Measurements from ENCODE around the gene EML3.
"Not testable (repeated sequence)": the region's sequence is repeated elsewhere in the genome, so short reads cannot be mapped to it uniquely, and the experiment has no call there.

EML3 gene

GRCh38 chr11:62621567-62622470 lies 9.2 kb upstream of the EML3 start, which contains the start of gene B3GAT3:
TSS of gene B3GAT3 (minus strand) at chr11:62621986. CDS start at chr11:62621947, 39 bp downstream.
- in situ Hi-C loops (cut with MboI; ENCODE audit: low sequenced_read_pairs) = no loop called here

DNA sequence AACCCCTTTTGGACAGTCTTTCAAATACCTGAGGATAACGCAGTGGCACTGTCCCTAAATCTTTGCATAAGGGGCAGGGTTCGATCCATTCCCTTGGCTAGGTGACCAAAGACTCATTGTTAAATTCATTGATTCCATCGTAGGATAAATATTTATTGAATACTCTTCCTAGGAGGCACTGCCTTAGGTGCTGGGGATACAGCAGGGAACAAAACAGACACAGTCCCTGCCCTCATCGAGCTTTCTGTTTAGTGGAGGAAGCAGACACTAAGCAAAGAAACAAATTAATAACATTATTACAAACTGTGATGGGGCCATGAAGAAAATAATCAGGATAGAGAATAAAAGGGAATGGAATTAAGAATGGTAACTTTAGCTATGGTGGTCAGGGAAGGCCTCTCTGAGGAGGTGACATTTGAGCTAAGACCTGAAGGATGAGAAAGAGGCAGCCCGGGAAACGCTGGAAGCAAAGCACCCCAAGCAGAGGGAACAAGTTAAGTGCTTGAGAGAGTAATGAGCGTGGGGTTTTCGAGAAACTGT lies 8.5 kb upstream of the EML3 start:
- in situ Hi-C loops (cut with MboI; ENCODE audit: low sequenced_read_pairs) = no loop called here

- in situ Hi-C loops (cut with MboI; ENCODE audit: low sequenced_read_pairs) = not testable (repeated sequence)
Observed at GRCh38 chr11:62616957-62617356, 4.4 kb upstream of the EML3 start.

DNA sequence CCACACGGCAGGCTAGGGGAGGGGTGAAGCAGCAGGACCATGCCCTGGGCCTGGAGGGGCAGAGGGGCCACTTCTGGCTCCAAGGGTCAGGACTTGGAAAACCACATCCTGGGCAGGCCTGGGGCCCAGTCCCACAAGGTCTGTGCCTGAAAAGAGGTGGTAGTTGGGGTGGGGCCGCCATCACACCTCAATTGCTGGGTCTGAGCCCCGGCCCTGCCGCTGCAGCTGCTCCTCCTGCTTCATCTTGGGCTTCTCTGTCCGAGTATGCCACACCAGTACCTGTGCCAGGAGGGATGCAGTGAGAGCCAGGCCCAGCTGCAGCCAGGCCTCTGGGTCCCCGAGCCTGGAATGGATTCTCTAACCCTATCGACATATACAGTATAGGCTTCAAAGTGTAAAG lies 2.9 kb upstream of the EML3 start:
- in situ Hi-C loops (cut with MboI; ENCODE audit: low sequenced_read_pairs) = no loop called here

GRCh38 chr11:62614275-62614674 lies 1.7 kb upstream of the EML3 start:
- in situ Hi-C loops (cut with MboI; ENCODE audit: low sequenced_read_pairs) = no loop called here

- in situ Hi-C loops (cut with MboI; ENCODE audit: low sequenced_read_pairs) = no loop called here
Observed at GRCh38 chr11:62613291-62613778, 760 bp upstream of the EML3 start.

DNA sequence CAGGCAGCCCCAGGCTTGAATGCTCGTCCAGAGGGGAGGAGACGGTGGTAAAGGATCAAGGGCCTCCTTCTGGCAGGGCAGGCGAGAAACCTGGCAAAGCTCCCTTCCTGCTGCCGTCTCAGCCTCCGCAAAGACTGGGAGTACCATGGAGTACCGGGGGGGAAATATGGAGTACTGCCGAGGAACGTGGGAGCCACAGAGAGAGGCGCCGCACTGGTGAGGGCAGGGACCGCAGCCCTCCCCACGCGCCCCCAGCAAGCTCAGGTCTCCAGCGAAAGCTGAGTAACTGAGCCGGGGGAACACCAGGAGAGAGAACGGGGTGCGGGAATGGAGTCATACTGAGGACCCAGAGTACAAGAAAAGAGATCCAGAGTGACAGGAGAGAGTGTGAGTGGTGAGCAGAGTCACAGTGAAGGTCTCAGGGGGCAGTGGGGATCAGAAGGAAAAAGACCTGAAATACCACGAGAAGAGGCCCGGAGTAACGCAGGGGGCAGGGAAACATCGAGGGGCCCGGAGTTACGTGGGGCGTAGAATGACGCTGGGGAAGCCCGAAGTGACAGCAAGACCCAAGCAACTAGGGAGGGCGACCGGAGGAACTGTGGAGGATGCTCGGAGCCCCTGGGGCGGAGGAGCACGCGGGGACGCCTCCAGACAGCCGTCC lies 740 bp downstream of the EML3 start:
- in situ Hi-C loops (cut with MboI; ENCODE audit: low sequenced_read_pairs) = no loop called here

DNA sequence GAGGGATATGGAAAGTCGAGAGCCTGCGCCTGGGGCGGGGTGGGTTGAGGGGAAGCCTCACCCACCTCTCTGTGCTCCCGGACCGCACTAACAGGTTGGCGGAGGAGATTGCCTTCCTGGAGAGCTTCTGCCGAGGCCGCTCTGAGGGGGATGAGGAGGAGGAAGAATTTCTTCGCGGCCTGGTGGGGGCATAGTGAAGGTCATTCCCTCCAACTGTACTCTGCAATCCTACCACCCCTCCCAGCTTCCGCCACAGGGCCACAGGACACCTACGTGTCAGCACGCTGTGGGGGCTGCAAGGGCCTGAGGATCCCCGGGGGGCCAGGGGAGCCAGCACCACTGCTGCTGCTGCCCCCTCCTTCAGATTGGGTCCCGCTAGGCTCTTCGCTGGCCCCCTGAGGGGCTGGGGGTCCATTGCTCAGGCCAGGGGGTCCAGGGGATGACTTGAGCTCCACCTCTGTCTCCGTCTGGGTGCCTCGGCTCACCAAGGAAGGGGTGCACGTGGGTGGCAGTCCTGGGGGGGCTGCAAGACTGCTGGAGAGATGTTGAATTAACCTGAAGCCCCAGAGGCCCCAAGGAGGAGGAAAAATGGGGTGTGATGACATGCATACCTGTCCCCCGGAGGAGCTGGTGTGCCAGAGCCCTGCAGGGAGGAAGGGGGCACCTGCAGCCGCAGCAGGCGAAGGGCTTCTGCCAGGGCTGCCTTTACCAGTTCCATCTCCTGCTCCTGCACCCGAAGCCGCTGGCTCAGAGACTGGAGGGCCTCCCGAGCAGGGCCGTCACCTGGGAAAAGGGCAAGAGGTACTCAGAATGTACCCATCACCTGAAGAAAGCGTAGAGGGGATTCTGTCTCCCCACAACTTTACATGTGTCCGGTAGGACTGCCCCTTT lies 1.5 kb downstream of the EML3 start:
- in situ Hi-C loops (cut with MboI; ENCODE audit: low sequenced_read_pairs) = no loop called here

DNA sequence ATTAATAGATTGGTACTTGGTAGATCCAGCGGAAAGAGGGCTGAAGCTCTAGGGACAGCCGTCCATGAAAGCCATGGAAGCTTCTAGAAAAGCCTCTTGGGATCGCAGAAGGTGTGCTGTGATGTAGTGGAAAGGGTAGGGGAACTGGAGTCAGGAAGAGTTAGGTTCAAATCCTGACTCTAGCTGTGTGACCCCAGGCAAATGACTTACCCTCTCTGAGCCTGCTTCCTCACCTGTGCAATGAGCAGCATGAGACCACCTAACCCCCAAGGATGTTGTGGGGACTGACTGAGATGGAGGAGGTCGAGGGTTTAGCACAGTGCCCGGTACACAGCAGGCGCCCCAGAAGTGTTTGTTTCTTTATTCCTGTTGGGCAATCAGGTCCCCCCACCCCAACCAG lies 2.2 kb downstream of the EML3 start:
- in situ Hi-C loops (cut with MboI; ENCODE audit: low sequenced_read_pairs) = no loop called here

DNA sequence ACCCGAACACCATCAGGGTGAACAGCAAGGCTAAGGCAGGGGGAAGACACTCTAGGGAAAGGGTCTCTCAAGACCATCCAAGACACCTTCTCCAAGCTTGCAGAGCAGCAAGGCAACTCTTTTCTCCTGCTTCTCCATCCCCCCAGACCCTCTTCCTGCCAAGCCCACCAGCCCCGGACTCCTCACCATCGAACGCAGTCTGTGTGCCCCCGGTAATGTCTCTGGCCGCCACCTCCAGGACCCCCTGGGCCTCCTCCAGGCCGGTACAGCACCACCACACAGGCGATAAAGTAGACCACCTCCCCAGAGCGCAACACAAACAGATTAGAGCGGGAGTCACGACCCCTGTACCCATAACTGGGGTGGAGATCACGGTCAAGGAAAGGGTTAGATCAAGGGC lies 3.8 kb downstream of the EML3 start:
- in situ Hi-C loops (cut with MboI; ENCODE audit: low sequenced_read_pairs) = no loop called here

GRCh38 chr11:62607714-62608113 lies 4.9 kb downstream of the EML3 start:
- in situ Hi-C loops (cut with MboI; ENCODE audit: low sequenced_read_pairs) = no loop called here

GRCh38 chr11:62605902-62606301 lies 6.7 kb downstream of the EML3 start:
- in situ Hi-C loops (cut with MboI; ENCODE audit: low sequenced_read_pairs) = no loop called here

GRCh38 chr11:62605467-62605866 lies 7.1 kb downstream of the EML3 start:
- in situ Hi-C loops (cut with MboI; ENCODE audit: low sequenced_read_pairs) = no loop called here

DNA sequence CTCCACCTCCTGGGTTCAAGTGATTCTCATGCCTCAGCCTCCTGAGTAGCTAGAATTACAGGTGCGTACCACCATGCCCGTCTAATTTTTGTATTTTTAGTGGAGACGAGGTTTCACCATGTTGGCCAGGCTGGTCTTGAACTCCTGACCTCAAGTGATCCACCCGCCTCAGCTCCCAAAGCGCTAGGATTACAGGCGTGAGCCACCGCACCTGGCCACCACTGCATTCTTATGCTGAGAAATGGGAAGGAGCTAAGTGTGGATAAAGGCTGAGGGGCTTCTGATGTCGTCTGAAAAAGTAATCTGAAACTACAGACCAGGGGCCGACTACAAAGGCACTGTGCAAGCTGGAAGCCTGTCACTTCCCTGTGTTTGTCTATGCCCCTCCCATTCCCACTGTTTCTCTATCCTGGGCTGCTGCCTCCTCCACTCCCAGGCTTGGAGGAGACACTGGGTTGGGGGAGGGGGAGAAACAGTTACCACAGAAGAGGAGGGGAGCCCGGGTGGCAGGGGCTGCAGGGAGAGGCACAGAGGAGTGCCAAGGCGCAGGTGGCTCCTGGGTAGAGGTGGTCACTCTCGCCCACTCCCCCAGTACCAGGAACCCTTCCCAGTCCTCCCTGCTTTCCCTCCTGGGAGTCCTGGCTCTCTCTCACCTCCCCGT lies 8.0 kb downstream of the EML3 start:
- in situ Hi-C loops (cut with MboI; ENCODE audit: low sequenced_read_pairs) = no loop called here

GRCh38 chr11:62603776-62604299 lies 8.7 kb downstream of the EML3 start:
- in situ Hi-C loops (cut with MboI; ENCODE audit: low sequenced_read_pairs) = no loop called here

- in situ Hi-C loops (cut with MboI; ENCODE audit: low sequenced_read_pairs) = no loop called here
Observed at GRCh38 chr11:62603072-62603408, 9.5 kb downstream of the EML3 start.

GRCh38 chr11:62602141-62603071 lies 10.2 kb downstream of the EML3 start:
- in situ Hi-C loops (cut with MboI; ENCODE audit: low sequenced_read_pairs) = no loop called here

DNA sequence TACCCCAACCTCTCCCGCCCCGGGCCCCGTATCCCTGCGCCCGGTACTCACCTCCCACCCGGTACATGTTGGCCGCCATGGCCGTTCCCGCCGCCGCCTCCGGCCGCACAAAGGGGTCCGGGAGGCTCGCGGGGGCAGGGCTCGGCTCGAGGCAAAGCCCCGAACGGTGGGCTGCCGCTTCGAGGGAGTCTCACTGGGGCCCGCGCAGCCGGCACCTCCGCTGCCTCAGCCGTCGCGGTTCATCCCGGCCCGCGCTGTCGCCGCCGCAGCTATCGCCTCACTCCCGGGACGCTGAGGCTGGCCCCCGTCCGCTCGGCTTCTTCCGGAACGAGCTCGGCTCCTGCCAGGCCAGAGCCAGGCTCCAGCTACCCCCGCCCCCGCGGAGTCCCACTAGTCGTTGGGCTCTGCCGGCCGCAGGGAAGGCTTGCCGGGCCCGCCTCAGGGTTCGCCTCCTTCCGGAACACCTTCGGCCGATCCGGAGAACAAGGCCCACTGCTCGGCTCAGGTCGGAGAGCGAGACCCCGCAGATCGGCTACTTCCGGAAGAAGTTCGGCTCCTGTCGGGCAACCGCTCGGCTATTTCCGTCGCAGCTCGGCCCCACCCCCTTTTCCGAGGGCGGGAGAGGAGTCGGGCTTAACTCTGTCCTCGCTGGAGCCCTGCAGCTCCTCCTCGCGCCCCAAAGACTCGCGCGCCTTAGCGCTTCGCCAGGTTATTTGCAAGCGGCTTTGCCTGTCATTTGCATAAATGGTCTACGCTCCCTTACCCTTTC lies 11.0 kb downstream of the EML3 start, which contains the start of gene MTA2:
Gene MTA2, minus strand, starts transcription at position 494 of the 769 bp plus-strand sequence. Its CDS starts 415 bp downstream, at position 79.
- in situ Hi-C loops (cut with MboI; ENCODE audit: low sequenced_read_pairs) = no loop called here
